GM12875 (cell line): ENCODE results near the gene CTTNBP2.

Experiments
- H3K4me3 ChIP-seq: one replicate; pipeline ENCODE4 v1.5.1; 2011; ENCODE audit warnings: low read depth, low read length, control low read depth
- TF ChIP-seq, protein P1 (sequence below): IDR thresholded peaks from 2 replicates; pipeline ENCODE4 v1.5.1; 2011; ENCODE audit warnings: low read depth, mild to moderate bottlenecking, control low read depth, inconsistent platforms, low read length, moderate library complexity, borderline replicate concordance; ENCODE audit not compliant: insufficient read depth

The CTTNBP2 gene, protein sequence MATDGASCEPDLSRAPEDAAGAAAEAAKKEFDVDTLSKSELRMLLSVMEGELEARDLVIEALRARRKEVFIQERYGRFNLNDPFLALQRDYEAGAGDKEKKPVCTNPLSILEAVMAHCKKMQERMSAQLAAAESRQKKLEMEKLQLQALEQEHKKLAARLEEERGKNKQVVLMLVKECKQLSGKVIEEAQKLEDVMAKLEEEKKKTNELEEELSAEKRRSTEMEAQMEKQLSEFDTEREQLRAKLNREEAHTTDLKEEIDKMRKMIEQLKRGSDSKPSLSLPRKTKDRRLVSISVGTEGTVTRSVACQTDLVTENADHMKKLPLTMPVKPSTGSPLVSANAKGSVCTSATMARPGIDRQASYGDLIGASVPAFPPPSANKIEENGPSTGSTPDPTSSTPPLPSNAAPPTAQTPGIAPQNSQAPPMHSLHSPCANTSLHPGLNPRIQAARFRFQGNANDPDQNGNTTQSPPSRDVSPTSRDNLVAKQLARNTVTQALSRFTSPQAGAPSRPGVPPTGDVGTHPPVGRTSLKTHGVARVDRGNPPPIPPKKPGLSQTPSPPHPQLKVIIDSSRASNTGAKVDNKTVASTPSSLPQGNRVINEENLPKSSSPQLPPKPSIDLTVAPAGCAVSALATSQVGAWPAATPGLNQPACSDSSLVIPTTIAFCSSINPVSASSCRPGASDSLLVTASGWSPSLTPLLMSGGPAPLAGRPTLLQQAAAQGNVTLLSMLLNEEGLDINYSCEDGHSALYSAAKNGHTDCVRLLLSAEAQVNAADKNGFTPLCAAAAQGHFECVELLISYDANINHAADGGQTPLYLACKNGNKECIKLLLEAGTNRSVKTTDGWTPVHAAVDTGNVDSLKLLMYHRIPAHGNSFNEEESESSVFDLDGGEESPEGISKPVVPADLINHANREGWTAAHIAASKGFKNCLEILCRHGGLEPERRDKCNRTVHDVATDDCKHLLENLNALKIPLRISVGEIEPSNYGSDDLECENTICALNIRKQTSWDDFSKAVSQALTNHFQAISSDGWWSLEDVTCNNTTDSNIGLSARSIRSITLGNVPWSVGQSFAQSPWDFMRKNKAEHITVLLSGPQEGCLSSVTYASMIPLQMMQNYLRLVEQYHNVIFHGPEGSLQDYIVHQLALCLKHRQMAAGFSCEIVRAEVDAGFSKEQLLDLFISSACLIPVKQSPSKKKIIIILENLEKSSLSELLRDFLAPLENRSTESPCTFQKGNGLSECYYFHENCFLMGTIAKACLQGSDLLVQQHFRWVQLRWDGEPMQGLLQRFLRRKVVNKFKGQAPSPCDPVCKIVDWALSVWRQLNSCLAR (N-terminal part only)

DNA sequence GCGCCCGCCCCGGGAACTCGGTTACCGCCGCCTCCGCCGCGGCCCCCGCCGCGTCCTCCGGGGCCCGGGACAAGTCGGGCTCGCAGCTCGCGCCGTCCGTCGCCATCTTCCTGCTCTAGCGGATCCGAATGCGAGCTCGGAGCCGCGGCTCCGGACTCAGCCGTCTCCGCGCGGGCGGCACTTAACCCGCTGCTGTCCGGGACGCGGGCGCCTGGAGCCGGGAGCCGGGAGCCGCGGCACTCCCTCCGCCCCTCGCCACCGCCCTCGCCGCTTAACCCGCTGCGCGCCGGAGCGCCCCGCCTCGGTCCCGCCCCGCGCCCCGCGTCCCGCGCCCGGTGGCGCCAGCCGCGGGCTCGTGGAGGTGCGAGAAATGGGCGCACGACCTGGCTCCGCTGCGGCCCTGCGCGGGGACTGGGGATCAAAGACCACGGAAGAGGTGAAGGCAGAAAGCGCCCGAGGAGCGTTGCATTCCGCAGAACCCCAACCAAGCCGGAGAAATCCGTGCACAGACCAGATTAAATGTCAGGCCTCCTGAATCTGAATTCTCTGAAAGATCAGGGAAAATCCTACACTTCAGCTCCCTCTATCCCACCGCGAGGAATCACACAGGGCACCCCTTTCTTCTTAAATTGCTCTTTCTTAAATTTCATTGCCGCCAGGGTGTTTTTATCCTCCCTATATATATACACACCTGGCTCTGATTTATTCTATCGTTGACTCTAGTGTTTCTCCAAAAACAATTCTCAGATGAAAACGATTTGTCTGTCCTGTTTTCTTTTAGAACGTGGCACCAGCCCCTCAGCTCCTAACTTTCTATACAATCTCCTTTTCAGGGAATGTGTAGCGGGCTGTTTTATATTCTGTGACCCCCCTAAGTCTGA is at the start of gene CTTNBP2:
Gene CTTNBP2, minus strand, starts transcription at position 132 of the 881 bp plus-strand sequence. Its CDS starts 26 bp downstream, at position 106.
- H3K4me3 ChIP-seq = peak within 1 kb of the TSS; percentile 16
- TF ChIP-seq, protein P1, sequence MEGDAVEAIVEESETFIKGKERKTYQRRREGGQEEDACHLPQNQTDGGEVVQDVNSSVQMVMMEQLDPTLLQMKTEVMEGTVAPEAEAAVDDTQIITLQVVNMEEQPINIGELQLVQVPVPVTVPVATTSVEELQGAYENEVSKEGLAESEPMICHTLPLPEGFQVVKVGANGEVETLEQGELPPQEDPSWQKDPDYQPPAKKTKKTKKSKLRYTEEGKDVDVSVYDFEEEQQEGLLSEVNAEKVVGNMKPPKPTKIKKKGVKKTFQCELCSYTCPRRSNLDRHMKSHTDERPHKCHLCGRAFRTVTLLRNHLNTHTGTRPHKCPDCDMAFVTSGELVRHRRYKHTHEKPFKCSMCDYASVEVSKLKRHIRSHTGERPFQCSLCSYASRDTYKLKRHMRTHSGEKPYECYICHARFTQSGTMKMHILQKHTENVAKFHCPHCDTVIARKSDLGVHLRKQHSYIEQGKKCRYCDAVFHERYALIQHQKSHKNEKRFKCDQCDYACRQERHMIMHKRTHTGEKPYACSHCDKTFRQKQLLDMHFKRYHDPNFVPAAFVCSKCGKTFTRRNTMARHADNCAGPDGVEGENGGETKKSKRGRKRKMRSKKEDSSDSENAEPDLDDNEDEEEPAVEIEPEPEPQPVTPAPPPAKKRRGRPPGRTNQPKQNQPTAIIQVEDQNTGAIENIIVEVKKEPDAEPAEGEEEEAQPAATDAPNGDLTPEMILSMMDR = no peak

DNA sequence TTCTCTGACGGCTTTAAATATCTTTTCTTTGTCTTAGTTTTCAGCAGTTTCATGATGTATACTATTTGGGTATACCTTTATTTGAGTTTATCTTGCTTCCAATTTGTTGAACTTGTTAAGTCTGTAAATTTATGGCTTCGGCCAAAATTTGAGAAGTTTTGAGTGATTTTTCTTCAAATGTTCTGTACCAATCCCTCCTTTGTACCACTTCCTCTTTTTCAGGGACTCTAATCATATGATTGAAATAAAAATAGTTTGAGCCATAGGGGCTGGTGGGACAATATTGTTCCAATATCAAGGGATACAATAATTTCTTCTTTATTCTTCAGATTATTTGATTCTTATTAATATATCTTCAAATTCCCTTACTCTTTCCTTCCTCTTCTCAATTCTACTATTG is 43.1 kb upstream of the CTTNBP2 start:
- TF ChIP-seq, protein P1 = no peak
- no peak overlapping the region for H3K4me3 ChIP-seq

- TF ChIP-seq, protein P1 = no peak
- no peak overlapping the region for H3K4me3 ChIP-seq
Measured at GRCh38 chr7:117912421-117912820, 39.2 kb upstream of the CTTNBP2 start.

GRCh38 chr7:117908031-117908795 is 35.0 kb upstream of the CTTNBP2 start:
- TF ChIP-seq, protein P1 = no peak
- H3K4me3 ChIP-seq = no peak overlapping the region

GRCh38 chr7:117907049-117907640 is 33.9 kb upstream of the CTTNBP2 start:
- TF ChIP-seq, protein P1 = no peak

More at GRCh38 chr7:117907049-117907640, 33.9 kb upstream of the CTTNBP2 start:
- H3K4me3 ChIP-seq = no peak overlapping the region
